DMS53 treated with DMSO at 0.1 percent for 48 hours (cell line): Measurements from ENCODE around the gene MLLT3.

ENCODE experiments used
- DNase-seq: peaks from one replicate; lab custom pipeline; 2025; ENCODE audit not compliant: unreplicated experiment; lab: John Stamatoyannopoulos, UW

The MLLT3 gene

DNA sequence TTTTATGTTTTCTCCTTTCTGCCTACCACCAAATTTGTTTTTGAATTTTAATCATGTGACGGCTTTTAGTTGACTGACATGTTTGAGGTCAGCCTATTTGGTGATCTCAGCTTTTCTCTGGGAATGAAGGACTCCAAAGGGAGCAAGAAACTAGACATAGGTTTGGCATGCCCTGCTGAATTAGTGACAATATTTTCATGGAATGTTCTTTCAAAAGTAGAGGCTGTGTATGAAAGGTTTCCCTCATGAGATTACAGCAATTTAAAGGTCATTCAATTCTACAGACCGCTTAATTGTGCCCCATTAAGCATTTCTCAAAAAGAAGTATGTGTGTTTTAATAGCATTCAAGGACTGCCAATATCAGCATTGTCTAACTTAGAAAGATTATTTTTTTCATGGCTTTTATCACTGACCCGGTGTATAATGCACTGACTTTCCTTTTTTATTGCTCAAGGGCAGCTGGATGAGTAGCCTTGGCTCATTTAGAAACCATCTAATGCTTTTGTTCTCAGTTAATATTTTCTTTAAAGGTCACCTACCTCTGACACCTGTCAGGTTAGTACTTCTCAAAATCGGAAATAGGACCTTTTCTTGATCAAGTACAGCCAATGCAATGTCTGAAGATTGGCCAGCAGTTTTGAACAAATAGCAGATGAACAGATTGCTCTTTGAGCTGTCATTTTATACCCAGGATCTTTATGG lies 8.1 kb upstream of the MLLT3 start:
- no peak for DNase-seq

DNA sequence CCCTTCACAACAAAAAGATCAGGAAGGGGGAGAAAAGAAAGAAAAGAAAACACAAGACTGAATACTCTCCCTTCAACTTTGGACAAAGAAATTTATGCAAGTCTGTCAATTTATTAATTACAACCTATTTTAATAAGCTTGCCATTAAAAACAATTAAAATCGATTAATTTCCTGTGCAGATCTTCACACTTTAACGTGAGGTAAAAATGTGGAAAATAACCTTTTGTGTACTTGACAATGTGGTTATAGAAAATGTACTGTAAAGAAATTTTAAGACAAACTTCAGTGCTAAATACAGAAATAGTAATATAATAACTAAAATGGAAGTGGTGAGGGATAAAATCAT lies 2.7 kb upstream of the MLLT3 start:
- no peak for DNase-seq

DNA sequence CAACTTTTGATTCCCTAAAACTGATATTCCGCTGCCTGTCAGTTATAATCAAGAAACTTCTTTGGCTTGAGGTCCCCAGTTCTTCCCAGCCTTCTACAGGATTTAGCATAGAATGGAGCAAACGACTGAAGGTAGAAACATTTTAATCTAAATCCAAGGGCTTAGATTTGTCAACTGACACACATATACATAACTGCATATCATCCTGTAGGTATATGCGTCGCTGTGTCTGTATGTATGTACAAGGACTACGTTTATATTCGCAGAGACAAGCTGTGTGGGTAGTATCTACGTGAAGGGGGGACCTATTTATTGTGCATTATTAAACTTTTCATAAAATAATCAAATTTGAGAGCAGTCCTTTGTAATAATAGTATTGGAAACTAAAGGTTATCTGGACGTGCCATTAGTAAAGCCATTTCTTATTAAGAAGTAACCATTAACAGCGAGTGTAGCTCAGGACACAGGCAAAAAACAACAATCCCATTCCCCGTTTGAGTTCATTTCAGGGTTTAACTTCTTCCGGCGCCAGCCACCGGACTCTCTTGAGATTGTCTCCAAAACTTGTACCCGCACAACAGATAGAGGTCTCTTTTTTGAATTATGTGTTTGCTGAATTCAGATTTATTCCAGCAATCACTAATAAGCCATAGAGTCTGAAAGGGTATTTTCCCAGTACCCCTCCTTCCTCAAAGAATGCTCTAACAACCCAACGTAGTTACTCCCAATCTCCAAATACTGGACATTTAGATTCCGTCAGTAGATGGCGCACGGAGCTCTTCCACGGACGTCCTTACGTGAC lies 2.1 kb upstream of the MLLT3 start:
- peak; percentile 66 for DNase-seq

DNA sequence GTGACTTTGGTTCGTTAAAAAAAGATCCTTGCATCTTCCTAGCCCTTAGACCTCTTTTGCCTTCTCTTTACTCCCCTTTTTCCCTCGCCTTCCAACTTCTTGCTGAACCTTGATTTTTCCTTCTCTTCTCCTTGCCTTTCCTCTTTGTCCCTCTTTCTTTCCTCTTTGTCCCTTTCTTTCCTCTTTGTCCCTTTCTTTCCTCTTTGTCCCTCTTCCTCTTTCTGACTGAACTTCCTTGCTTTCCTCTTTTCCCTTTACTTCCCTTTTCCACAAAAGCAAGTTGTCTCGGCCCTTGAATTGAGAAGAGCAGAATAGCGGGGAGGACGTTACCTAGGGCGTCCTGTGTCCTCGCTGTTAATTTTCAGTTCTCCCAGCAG lies 1.4 kb upstream of the MLLT3 start:
- no peak for DNase-seq

DNA sequence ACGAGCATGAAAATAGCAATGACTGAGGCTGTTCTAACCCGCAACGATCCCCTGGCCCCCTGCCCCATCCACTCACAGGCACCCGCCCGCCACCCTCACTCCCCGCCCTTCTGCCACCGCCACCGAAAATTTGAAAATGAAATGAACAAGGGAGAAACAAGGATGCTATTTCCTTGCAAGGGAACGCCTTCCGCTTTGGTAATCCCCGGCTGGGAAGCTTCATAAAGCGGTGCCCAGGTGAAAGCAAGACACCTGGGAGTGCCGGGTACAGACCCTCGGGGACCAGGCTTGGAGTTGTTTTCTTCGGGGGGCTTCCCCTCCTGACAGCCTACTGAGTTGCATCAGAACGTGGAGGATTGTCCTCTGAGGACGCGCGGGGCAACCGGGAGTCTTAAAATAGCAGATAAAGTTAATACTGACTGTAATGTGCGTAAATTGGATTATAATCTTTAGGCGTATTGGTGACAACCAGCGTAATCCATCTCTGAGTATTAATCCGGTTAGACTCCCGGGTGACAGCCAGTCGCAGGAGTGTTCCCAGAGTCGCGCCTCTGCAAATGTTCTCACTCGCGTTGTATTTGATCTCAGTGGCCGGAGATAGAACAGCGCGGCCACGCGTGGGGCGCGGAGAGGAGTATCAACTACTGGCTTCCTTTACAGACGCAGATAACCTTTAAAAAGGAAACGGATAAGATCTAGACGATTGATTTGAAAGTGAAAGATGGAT lies 885 bp upstream of the MLLT3 start:
- peak; percentile 2 for DNase-seq

DNA sequence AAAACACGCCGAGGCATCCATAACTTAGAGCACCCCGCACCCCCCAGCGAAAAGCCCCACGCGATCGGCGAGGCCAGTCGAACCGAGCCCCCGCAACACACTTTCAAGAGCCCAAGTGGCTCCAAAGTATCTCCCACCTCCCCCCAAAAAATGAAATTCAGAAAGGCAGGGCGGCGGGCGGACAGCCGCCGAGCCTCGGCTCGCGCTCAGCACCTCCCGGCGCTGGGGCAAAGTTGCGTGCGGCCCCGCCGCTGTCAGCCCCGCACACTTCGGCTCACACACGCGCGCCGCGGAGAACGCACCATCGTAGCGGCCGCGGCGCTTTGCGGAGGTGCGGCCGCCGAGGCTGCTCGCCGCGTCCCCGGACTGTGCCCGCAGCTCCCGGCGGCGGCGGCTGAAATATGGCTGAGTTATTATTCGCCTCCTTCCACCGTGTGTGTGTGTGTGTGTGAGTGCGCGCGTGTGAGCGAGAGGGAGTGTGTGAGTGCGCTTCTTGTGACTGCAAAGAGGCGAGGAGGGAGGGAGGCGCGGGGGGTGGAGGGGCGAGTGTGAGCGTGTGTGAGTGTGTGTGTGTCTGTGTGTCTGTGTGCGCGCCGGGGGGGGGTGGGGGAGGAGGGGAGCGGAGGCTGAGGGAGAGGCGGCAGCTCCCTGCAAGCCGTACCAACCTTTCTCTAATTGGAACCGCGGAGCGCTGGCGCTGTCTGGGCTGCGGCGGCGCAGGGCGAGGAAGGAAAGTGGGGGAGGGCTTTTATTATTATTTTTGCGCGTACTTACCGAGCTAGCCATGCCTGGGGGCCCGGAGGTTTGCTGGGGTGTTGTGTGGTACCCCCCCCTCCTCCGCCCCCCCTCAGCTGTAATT lies 599 bp downstream of the MLLT3 start:
- peak; percentile 35 for DNase-seq

DNA sequence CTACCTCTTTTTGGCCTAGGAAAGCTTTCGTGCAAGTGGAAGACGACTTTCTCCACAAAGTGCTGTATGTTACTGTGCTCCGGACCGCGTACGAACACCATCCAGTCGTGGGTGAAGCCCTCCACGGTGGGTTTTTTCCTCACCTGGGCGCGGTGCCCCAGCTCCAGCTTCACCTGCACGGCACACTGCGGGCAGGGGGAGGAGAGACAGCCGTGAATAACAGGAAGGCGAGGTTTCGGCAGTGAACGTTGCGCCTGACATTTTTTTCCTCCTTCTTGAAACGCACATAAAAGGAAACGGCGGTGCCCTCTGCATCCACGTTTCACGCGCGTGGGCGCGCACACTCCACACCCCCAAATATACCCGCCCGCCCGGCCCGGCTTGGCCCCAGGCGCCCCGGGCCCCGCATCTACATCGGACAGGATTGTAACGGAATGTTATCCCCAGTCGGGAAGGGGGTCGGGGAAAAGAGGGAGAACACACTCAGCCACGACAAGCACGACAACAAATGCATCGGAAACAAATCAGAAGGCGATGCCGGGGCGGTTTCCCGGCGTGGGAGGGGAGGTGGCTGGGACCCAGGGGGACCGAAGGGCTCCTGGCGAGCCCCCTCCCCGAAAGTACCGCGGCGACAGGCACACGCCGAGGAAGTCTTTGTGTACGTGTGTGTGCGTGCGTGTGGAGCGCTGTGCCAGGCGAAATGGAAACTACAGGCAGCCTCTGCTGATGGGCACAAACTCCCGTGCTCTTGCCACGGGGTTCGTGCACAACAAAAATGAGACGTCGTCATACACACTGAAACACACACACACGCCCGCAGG lies 1.4 kb downstream of the MLLT3 start:
- peak; percentile 22 for DNase-seq

DNA sequence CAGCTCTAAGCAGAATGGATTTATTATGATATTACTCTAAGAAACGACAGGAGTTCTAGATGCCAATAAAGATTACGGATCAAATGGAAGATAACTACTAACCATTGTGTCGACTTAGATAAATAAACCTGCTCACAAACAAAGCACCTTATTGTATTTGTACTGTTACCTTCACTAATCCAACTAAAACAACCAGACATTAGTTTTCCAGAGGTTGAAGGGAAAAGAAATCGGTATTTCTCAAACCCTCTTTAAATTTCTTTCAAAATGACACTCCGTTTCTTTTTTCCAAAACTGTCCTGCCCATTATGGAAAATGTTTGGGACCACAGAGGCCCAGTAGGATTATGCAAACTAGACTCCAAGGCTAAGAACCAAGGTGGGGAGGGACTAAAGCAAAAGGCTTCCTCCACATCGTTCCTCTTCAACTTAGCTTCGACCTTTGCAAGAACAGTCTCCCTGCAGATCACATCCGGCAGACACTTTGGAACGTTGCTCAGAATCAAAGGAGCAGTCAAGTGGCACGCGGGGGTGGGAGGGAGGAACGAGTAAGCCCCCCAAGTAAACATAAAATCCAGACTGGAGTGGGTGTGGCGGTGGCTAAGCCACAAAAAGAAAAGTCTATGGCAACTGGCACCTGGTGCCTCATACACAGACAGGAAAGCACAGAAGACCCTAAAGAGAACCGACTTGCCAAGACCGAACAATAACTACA lies 2.7 kb downstream of the MLLT3 start:
- no peak for DNase-seq

DNA sequence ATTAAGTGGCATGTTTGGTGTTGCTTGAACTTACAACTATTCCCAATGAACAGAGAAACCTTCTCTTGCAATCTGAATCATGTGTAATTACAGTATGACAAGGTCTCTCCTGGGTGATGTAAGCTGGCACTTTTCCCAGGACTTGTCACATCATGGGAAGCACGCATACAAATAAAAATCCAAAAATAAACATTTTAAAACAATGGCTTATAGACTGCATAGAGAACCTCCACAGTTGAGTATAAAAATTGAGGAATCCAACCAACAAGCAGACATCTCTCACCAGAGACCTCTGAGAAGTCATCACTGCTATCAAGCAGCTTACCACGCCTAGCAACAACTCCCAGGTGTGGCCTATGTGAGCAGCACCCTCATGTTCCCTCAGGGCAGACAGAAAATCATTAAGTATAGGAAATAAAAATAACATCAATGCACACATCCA lies 3.9 kb downstream of the MLLT3 start:
- no peak for DNase-seq

DNA sequence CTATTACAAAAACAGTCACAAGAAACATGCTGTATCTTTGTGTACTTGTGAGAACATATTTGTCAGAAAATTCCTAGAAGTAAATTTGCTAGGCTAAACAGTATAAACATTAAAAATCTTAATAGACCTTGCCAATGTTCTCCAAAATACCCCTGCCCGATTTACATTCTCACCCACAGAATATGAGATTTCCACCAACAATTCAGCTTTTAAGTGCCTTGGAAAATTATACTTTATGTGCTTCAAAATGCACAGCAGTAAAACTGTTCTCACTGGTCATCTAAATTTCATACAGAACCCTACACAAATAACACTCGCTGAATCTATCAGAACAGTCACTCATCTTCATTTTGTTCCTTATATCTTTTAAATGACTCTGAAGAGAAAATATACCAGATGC lies 5.5 kb downstream of the MLLT3 start:
- DNase-seq = no peak

DNA sequence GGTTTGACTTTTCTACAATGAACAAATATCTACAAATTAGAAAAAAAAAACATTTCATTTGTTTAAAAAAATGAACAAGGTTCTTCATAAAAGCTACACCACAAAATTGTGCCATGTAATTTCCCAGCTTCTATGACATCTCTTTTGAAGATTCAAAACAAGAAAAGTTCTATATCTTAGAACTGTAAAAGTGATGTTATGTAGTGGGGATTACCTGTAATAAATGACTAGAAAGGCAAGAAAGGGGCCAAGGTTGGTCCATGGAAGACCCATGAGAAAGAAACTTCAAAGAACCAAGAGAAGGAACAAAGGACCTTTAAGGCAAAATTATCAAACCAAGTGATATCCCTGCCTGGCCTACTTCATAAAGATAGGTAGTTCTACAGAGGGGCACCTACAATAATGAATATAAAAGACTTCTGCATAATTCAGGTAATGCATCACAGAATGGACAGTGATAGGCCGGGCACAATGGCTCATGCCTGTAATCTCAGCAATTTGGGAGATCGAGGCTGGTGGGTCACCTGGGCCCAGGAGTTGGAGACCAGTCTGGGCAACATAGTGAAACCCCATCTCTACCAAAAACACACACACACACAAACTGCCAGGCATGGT lies 7.6 kb downstream of the MLLT3 start:
- no peak for DNase-seq

DNA sequence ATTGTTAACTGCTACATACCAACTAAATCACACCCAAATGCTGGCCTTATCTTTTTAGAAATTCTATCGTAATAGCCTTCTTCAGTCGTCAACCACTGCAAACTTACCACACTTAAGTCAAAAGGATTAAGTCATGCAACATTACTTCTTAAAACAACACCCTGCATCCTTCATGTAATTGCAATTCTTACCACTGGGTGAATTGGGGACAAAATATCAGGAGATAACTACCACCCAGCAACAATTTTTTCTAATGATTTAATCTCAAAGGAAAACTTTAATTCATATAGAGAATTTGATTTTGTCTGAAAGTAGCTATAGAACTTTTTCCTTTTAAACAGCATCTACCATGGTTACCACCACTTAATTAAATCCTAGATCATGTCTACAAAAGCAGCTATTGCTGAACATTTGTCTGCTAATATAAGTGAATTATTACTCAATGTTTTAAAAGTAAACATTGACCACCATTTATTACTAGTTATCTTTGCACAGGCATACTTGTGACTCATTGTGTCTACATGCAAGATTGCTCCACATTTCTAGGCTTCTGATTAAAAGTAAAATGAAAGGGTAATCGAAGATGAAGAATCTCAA lies 10.5 kb downstream of the MLLT3 start:
- DNase-seq = peak; percentile 25

DNA sequence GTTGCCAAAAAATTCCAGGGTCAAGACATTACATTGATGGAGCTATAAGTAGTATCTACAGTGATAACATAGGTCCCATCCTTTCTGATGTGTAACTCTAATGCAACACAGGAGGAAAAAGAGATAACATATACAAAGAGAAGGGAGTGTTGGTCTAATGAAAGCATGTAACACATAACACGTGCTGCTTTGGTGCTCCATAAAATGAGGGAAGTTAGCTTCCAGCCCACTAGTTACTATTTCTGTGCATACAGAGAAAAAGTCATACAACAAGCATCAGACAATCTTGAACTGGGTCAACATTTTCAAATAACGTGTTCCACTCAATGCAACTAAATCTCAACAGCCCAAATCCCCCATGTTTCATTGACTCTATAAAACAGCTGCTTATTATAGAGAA lies 11.7 kb downstream of the MLLT3 start:
- no peak for DNase-seq

DNA sequence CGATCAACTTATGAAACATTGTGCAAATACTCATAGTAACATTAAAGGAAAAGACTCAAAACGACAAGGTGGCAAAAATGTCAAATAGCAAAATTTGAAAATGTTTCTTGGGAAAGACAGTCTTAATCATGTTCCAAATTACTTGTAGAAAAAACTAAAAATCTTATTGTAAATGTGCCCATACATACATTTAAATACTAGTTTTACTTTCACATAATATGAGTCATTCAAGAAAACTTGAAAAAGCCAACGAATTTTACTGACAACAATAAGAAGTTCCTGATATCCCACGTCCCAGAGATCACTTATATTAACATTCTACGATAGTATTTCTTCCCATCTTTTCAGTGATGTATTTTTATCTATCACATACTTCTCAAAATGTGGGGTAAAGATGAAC lies 13.7 kb downstream of the MLLT3 start:
- DNase-seq = no peak

DNA sequence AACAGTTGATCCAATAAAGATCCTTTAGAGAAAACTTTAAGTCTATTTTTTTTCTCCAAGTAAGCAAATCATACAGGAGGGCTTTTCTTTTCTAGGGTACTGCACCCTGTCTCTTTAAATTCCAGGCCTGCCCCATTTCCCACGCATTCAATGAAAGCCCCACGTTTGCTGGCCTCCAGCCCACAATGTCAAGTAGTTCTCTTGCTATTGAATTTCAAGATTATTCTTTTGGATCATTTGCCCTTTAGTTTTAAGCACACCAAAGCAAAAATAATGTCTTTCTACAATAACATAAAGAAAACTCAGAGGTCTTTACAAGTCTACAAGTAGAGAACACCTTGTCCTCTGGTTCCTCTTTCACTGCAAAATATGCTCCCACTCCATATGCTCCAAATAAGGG lies 15.6 kb downstream of the MLLT3 start:
- no peak for DNase-seq

DNA sequence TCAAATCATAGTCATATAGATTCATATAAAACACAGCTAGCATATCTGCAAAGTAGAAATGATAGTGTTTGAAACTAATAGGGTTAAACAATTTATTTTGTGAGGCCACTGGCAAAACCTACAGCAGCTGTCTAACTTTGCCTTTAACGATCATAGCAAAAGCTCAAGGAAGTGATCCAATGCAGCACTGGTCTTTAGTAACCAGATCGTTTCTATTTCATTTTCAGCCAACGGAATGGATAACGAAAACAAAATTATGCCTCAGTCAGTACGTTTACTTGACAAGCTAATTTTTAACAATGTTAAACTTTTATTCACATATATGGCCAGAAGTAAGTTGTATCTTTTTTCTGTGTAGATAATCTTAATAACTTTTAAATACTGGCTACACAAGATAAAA lies 17.7 kb downstream of the MLLT3 start:
- no peak for DNase-seq

DNA sequence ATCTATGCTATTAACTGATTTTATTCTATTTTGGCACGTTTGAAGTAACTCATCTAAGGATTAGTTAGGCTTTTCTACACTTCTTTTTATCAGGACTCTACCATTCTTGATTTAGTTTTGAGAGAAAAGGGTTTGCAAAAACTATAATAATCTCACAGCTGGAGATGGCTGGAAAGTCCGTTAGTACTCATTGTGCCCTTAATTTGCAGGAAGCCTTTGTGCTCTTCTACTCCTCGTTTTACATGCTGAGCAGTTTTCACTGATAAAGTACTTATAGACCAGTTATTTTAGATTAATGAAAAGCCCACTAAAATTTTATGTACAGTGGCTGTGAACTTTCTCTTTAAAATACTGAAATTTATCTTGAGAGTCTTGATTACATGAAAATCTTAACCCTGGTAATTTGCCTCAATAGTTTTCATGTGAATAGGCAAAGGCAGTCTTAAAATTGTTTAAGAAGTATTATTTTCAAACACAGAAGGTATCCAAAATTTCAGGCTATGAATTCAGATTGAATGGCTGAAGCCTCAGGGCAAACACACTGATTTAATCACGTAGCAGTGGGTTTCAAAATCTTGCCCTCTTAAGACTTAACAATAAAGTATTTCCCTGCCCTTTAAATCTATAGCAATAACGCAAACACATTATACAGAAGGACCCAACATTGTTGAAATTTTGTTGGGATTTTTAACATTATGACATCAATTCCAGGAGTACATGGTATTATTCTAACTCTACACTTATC lies 18.6 kb downstream of the MLLT3 start:
- DNase-seq = no peak

DNA sequence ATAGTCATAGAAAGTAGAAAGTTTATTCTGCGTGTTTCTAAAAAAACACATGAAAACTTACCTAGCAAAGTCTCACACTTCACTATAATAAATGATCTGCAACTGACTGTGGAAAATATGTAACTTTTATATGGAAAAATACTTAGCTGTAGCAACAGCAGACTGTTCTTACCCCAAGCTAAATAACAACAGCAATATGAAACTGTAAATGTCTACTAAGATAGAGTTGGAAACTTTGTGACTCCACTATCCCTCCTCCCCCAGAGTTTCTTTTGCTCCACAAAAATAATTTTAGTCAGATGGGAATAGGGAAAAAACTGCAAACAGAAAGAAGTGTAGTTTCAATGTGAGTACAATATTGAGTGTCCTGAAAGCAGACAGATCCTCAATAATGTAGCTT lies 21.0 kb downstream of the MLLT3 start:
- no peak for DNase-seq
